ENCODE measurements around the gene ALDOB.

The ALDOB gene

GRCh38 chr9:101381833-101382342 lies 53.7 kb downstream of the ALDOB start:
- no peak for DNase-seq

DNA sequence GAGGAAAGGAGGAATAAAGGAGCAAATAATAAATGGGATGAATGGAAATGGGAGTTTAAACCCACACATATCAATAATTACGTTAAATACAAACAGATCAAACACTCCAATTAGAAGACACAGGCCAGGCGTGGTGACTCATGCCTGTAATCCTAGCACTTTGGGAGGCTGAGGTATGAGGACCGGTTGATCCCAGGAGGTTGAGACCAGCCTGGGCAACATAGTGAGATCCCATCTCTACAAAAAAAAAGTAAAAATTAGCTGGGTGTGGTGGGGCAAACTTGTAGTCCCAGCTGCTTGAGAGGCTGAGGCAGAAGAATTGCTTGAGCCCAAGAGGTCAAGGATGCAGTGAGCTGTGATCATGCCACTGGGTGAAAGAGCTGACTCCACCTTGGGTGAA lies 54.5 kb downstream of the ALDOB start:
- no peak for DNase-seq

- no peak for DNase-seq
Measured at GRCh38 chr9:101380295-101380694, 55.3 kb downstream of the ALDOB start.

DNA sequence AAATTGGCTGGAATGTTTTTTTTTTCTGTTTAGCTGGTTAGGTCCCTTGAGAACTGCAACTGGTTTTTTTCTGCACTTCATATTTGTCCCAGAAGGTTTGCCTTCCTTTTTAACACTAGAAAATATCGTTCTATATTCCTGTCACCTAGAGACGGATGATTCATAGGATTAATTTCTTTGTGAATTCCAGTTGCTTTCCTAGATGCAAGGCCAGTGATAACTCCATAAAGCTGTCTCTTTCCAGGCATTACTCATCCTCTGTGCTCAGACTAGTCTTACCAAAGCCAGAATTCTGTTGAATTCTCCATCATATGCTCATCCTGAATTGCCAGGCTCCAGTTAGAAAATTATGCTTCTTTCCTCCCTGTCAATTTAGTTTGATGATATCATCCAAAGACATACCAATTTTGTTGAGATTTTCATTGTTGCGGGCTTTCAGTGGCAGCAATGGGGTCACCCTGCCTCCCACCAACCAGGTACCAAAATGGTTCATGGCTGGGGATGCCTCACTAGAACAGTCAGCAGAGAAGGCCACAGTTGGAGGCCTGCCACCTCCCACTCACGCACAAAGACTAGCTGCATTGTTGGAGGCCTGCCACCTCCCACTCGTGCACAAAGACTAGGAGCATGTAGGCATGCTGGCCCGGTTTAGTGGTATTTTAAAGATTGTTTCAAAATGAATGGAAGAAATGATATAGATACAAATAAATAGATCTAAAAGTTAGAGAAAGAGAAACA lies 59.3 kb downstream of the ALDOB start:
- no peak for DNase-seq

GRCh38 chr9:101375546-101375945 lies 60.0 kb downstream of the ALDOB start:
- no peak for DNase-seq

DNA sequence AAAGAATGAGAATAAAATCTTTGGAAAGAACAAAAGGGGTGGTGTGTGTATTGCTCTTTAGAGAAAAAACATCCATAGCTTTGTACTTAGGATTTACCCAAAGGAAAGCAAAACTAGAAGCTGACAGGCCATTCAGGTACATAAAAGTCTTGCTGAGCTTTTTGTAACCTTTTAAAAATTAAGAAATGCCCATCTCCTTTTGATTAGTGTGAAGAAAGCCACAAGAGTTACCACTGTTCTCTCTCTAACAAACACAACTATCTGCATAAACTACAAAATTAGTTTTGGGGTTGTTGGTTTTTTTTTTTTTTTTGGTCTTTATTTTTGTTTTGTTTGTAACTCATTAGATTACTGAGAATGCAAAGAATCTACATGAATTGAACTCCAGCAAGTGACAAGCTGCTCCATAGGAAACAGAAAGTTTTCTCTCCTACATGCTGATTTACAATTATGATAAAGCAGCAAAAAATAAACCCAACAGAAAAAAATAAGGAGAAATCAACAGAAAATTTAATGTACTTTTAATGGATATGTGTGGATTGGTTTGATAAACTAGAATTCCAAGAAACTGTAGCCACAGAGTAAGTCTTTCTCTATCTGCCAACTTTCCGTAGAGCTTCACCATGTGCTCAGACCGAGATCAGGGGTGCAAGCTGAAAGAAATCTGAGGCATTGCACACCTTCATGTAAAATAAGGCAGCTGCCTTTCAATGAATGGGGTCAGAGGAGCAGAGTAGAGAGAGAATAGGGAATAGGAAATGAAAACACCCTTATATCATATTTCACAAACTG lies 63.1 kb downstream of the ALDOB start:
- DNase-seq, result no peak

DNA sequence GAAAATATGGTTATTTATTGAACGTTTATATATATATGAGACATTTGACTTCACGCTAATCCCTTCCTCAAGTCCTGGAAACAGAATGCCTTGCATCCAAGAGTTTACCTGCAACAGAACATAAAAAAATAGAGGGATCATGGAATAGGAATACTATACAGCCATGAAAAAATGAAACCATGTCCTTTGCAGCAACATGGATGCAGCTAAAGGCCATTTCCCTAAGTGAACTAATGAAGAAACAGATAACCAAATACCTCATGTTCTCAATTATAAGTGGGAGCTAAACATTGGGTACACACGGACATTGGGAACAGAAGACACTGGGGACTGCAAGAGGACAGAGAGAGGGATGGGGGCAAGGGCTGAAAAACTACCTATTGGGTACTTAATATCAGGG lies 63.8 kb downstream of the ALDOB start:
- DNase-seq, result no peak
